Measurements from ENCODE around the gene ANO10.
A peak's percentile ranks its signal among the peaks of the same experiment; 100 is the strongest.
"Not testable (repeated sequence)": the region's sequence is repeated elsewhere in the genome, so short reads cannot be mapped to it uniquely, and the experiment has no call there.

Gene ANO10

GRCh38 chr3:43621656-43622432 lies at the start of gene ANO10:
Gene ANO10 (minus strand): TSS chr3:43622011. CDS start chr3:43605852, 16,159 bp downstream.
- DNase-seq = peak; percentile 78

- DNase-seq = no peak
These were observed 49.1 kb upstream of the ANO10 start for GRCh38 chr3:43670635-43671522.

- DNase-seq = not testable (repeated sequence)
These were observed 43.2 kb upstream of the ANO10 start for GRCh38 chr3:43665011-43665410.

GRCh38 chr3:43661376-43661775 lies 39.6 kb upstream of the ANO10 start:
- DNase-seq = not testable (repeated sequence)

GRCh38 chr3:43659250-43659880 lies 37.6 kb upstream of the ANO10 start:
- no peak for DNase-seq

- DNase-seq = not testable (repeated sequence)
These were observed 34.6 kb upstream of the ANO10 start for GRCh38 chr3:43656390-43656789.

- DNase-seq = no peak
These were observed 28.5 kb upstream of the ANO10 start for GRCh38 chr3:43650345-43650744.

GRCh38 chr3:43649365-43649968 lies 27.7 kb upstream of the ANO10 start:
- DNase-seq = no peak

GRCh38 chr3:43648957-43649356 lies 27.1 kb upstream of the ANO10 start:
- no peak for DNase-seq

- DNase-seq = no peak
These were observed 25.7 kb upstream of the ANO10 start for GRCh38 chr3:43647331-43648166.

GRCh38 chr3:43644443-43644842 lies 22.6 kb upstream of the ANO10 start:
- DNase-seq = no peak

- no peak for DNase-seq
These were observed 19.7 kb upstream of the ANO10 start for GRCh38 chr3:43641306-43642114.

GRCh38 chr3:43640681-43641080 lies 18.9 kb upstream of the ANO10 start:
- no peak for DNase-seq

GRCh38 chr3:43638594-43639447 lies 17.0 kb upstream of the ANO10 start:
- DNase-seq = no peak

GRCh38 chr3:43637702-43638101 lies 15.9 kb upstream of the ANO10 start:
- DNase-seq = no peak

GRCh38 chr3:43632986-43633385 lies 11.2 kb upstream of the ANO10 start:
- no peak for DNase-seq

- no peak for DNase-seq
These were observed 10.5 kb upstream of the ANO10 start for GRCh38 chr3:43632269-43632733.

GRCh38 chr3:43629741-43630140 lies 7.9 kb upstream of the ANO10 start:
- DNase-seq = no peak

- DNase-seq = no peak
These were observed 7.4 kb upstream of the ANO10 start for GRCh38 chr3:43629257-43629656.

- no peak for DNase-seq
These were observed 5.5 kb upstream of the ANO10 start for GRCh38 chr3:43627360-43627759.

Data from NCI-H1694 (cell line).